SK-N-SH (cell line): ENCODE measurements around the gene IGF1R.

Experiments
- POLR2AphosphoS5 ChIP-seq: IDR thresholded peaks from 2 replicates; pipeline ENCODE4 v1.6.1; 2012; ENCODE audit warnings: low read depth, low read length
- TF ChIP-seq, protein P1 (sequence below): fragments of 200-600 bp; sonication (generic); IDR thresholded peaks from 2 replicates; pipeline ENCODE4 v1.6.1; 2017; ENCODE audit warnings: antibody characterized with exemption, mild to moderate bottlenecking, moderate library complexity

DNA sequence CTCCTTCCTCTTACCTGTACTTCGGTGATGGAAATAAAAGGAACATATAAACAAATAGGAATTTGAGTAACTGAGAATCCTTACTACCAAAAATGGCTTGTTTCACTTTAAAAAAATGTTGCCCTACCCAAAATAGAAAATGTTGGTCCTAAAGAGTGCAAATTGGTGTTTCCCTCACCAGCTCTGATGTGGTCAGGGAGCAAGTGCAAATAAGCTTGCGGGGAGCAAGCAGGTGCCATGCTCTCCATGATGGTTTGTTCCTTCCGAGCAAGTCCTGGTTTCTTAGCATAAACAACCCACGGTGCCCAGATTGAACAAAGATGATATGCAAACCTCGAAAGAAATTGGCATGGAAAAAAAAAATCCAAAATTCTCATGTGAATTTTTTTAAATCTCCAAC, 290.5 kb downstream of the IGF1R start:
- TF ChIP-seq POLR2AphosphoS5, result no peak
- TF ChIP-seq, protein P1, sequence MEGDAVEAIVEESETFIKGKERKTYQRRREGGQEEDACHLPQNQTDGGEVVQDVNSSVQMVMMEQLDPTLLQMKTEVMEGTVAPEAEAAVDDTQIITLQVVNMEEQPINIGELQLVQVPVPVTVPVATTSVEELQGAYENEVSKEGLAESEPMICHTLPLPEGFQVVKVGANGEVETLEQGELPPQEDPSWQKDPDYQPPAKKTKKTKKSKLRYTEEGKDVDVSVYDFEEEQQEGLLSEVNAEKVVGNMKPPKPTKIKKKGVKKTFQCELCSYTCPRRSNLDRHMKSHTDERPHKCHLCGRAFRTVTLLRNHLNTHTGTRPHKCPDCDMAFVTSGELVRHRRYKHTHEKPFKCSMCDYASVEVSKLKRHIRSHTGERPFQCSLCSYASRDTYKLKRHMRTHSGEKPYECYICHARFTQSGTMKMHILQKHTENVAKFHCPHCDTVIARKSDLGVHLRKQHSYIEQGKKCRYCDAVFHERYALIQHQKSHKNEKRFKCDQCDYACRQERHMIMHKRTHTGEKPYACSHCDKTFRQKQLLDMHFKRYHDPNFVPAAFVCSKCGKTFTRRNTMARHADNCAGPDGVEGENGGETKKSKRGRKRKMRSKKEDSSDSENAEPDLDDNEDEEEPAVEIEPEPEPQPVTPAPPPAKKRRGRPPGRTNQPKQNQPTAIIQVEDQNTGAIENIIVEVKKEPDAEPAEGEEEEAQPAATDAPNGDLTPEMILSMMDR, result no peak
